HCT116 (cell line): ENCODE results near the gene HSD17B12. TPM values are rescaled to one million over a fixed set of nuclear protein-coding genes. Genes with fewer than 3 reads are reported as not detected.
A peak's percentile ranks its signal among the peaks of the same experiment; 100 is the strongest.
"Not testable (repeated sequence)": the region's sequence is repeated elsewhere in the genome, so short reads cannot be mapped to it uniquely, and the experiment has no call there.

Source experiments
- ATAC-seq: fragments of 200-7000 bp; cut with Tn5 transposase; 2 replicates; pipeline ENCODE4 v1.9.1; 2020; ENCODE audit warnings: mild to moderate bottlenecking, moderate library complexity
- BruUV-seq: library from RNA; stranded (reverse); fragments of 400-500 nt; replicated peaks from 2 replicates; lab custom pipeline; 2021; lab: Mats Ljungman, UMichigan
- CTCF ChIA-PET: fragments of 300-600 bp; sonication (Branson Sonifier 250); formaldehyde crosslinking; loops from one replicate; lab custom pipeline; 2021; ENCODE audit warnings: antibody characterized with exemption; lab: Charles Lee
- POLR2A ChIA-PET: fragments of 300-600, 350-600 bp; sonication (Branson Sonifier 250); formaldehyde crosslinking; loops from one replicate; lab custom pipeline; 2021; ENCODE audit warnings: antibody characterized with exemption; lab: Charles Lee
- RAD21 ChIA-PET, 2 experiments: fragments of 300-600 bp; sonication (Branson Sonifier 250); formaldehyde crosslinking; loops; one replicate each; lab custom pipeline; 2023; ENCODE audit warnings: low total read pairs in 2 of 2; ENCODE audit not compliant: uncharacterized antibody in 2 of 2, unreplicated experiment in 2 of 2, low non-redundant PET in 1 of 2; lab: Charles Lee
- DNase-seq: peaks from one replicate; pipeline ENCODE4 v3.0.0-alpha.2; 2010; ENCODE audit warnings: low read depth, low spot score
- H2AFZ ChIP-seq: fragments of 200-600 bp; shearing (Covaris generic), sonication (generic); 2 replicates; pipeline ENCODE4 v1.6.1; 2017; ENCODE audit warnings: low read depth, mixed run types, mixed read lengths, antibody characterized with exemption, low read length; ENCODE audit not compliant: poor library complexity, severe bottlenecking
- H3K27ac ChIP-seq: 2 replicates; pipeline ENCODE4 v1.5.1; 2012; ENCODE audit warnings: low read depth, low read length
- H3K27me3 ChIP-seq: fragments of 200-600 bp; sonication (generic); 2 replicates; pipeline ENCODE4 v1.6.1; 2016; ENCODE audit warnings: mixed run types, low read length, mixed read lengths; ENCODE audit not compliant: insufficient read depth
- H3K36me3 ChIP-seq, 2 experiments: fragments of 200-500 bp in 1 of 2; fragments of 200-600 bp in 1 of 2; sonication (Bioruptor generic) in 1 of 2; sonication (generic) in 1 of 2; 2 replicates each; pipeline versions ENCODE4 v1.5.1 to v1.6.1; 2014 to 2016; ENCODE audit warnings: low read length in 2 of 2, inconsistent platforms in 1 of 2, mixed read lengths in 1 of 2, mixed run types in 1 of 2; ENCODE audit not compliant: insufficient read depth in 2 of 2, control insufficient read depth in 1 of 2
- H3K4me1 ChIP-seq, 2 experiments: fragments of 200-600 bp in 1 of 2; sonication (generic) in 1 of 2; 2 replicates each; pipeline versions ENCODE4 v1.5.1 to v1.6.1; 2012 to 2017; ENCODE audit warnings: low read length in 2 of 2, inconsistent platforms in 1 of 2, mild to moderate bottlenecking in 1 of 2, mixed read lengths in 1 of 2, mixed run types in 1 of 2, moderate library complexity in 1 of 2; ENCODE audit not compliant: insufficient read depth in 2 of 2, control insufficient read depth in 1 of 2
- H3K4me2 ChIP-seq: fragments of 200-600 bp; sonication (generic); 2 replicates; pipeline ENCODE4 v1.6.1; 2017; ENCODE audit warnings: mixed run types, low read length, mixed read lengths
- H3K4me3 ChIP-seq, 2 experiments: fragments of 200-600 bp in 1 of 2; sonication (generic) in 1 of 2; replicated peaks in 1 of 2; 2 replicates each; pipeline ENCODE4 v1.5.1; 2011 to 2016; ENCODE audit warnings: low read length in 2 of 2, control low read depth in 1 of 2, low read depth in 1 of 2, mild to moderate bottlenecking in 1 of 2, mixed read lengths in 1 of 2, mixed run types in 1 of 2
- H3K79me2 ChIP-seq: fragments of 200-600 bp; sonication (generic); 2 replicates; pipeline ENCODE4 v1.6.1; 2017; ENCODE audit warnings: mild to moderate bottlenecking, mixed run types, low read length, moderate library complexity, mixed read lengths; ENCODE audit not compliant: insufficient read depth
- H3K9ac ChIP-seq: fragments of 200-600 bp; sonication (generic); 2 replicates; pipeline ENCODE4 v1.6.1; 2016; ENCODE audit warnings: low read length, mixed read lengths
- H3K9me2 ChIP-seq: fragments of 200-600 bp; sonication (generic), shearing (Covaris generic); 2 replicates; pipeline ENCODE4 v1.6.1; 2017; ENCODE audit warnings: mixed run types, mild to moderate bottlenecking, moderate library complexity; ENCODE audit not compliant: insufficient read depth
- H3K9me3 ChIP-seq, 2 experiments: fragments of 200-500 bp in 1 of 2; fragments of 200-600 bp in 1 of 2; sonication (Bioruptor generic) in 1 of 2; sonication (generic) in 1 of 2; 2 replicates each; pipeline ENCODE4 v1.6.1; 2014 to 2017; ENCODE audit warnings: low read length in 2 of 2, mixed read lengths in 2 of 2, inconsistent platforms in 1 of 2, low read depth in 1 of 2, mild to moderate bottlenecking in 1 of 2, mixed run types in 1 of 2, moderate library complexity in 1 of 2; ENCODE audit not compliant: control insufficient read depth in 1 of 2, insufficient read depth in 1 of 2
- H4K20me1 ChIP-seq: fragments of 200-600 bp; sonication (generic), shearing (Covaris generic); 2 replicates; pipeline ENCODE4 v1.6.1; 2017; ENCODE audit warnings: mixed run types, mild to moderate bottlenecking, moderate library complexity; ENCODE audit not compliant: insufficient read depth
- EGR1 ChIP-seq: IDR thresholded peaks from 2 replicates; pipeline ENCODE4 v1.6.1; 2012; ENCODE audit warnings: low read depth
- ELF1 ChIP-seq: IDR thresholded peaks from 2 replicates; pipeline ENCODE4 v1.6.1; 2012; ENCODE audit warnings: low read depth, borderline replicate concordance
- EZH2 ChIP-seq: fragments of 200-600 bp; sonication (generic); IDR thresholded peaks from 2 replicates; pipeline ENCODE4 v1.6.1; 2017; ENCODE audit warnings: antibody characterized with exemption, mixed run types
- JUND ChIP-seq: IDR thresholded peaks from 2 replicates; pipeline ENCODE4 v1.6.1; 2012
- SIN3A ChIP-seq: IDR thresholded peaks from 2 replicates; pipeline ENCODE4 v1.6.1; 2012; ENCODE audit warnings: low read depth
- SP1 ChIP-seq: IDR thresholded peaks from 2 replicates; pipeline ENCODE4 v1.6.1; 2012; ENCODE audit warnings: low read depth
- ZNF274 ChIP-seq: fragments of 200-500 bp; sonication (Bioruptor generic); IDR thresholded peaks from 2 replicates; pipeline ENCODE4 v1.6.1; 2014; ENCODE audit warnings: mild to moderate bottlenecking, low read depth, low read length, inconsistent platforms
- intact Hi-C: fragments of 100-400 bp; cut with micrococcal nuclease; formaldehyde crosslinking; loops from 2 replicates; pipeline ENCODE4 v1.10.0; 2022
- total RNA-seq: library from RNA; stranded (reverse); gene quantifications from one replicate; pipeline ENCODE4 v1.2.1, GENCODE V29; 2021; ENCODE audit not compliant: unreplicated experiment
- TF ChIP-seq, protein P1 (sequence below): IDR thresholded peaks from 2 replicates; pipeline ENCODE4 v1.6.1; 2012; ENCODE audit warnings: low read depth

HSD17B12 gene
- total RNA-seq, 1 experiment from 2014 or later = 83.7 TPM

DNA sequence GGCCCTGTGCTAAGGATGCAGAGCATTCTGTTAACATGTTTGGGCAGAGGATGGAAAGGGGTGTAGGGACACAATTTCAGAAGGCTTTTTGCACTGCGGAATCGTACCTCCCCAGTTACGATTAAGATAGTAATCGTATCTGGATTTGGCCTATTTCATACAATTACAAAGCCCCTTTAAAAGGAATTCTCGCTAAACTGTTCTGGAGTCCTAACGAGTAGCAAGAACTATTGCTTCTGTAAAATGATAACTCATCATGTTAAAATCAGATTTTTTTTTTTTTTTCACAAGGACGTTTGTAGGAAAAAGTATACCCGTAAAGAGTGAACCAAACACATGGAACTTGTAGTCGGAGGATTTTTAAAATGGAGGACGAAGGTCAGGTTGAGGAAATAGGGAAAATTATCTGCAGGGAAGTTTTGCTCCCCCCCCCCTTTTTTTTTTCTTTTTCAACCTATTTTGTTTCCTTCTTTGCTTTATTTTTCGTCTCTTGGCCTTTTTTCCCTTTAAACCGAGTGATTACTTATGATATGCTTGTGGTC is 934 bp downstream of the HSD17B12 start:
- Histone ChIP-seq H3K79me2 (peaks cover 56% of the 10 kb centered on the region), H3K4me1 (peaks cover 0 to 10% of the 10 kb centered on the region in 2 experiments; a peak in 2 of 4 replicates), H3K9ac (peak overlapping the region; percentile 93), H3K36me3 (peaks cover 4 to 16% of the 10 kb centered on the region in 2 experiments), H3K9me2 (no peaks in the 10 kb centered on the region), H3K4me2 (peak overlapping the region; percentile 73), H3K9me3 (no peaks in the 10 kb centered on the region; a peak in 1 of 4 replicates), H3K4me3 (peak overlapping the region; percentile 90 to 96)
- ChIA-PET POLR2A (interaction anchor here (1.6 kb wide), 1 partner anchor 11 kb away, joined by 9 read pairs; no protein-coding TSS in a partner anchor), RAD21 (no interaction called here), CTCF (no interaction called here)
- no TSS peak for BruUV-seq
- intact Hi-C loops = no loop called here
- TF ChIP-seq SIN3A (no peak), JUND (no peak), EGR1 (no peak), ELF1 (no peak), ZNF274 (no peak), SP1 (no peak), EZH2 (no peak)
- TF ChIP-seq, protein P1, sequence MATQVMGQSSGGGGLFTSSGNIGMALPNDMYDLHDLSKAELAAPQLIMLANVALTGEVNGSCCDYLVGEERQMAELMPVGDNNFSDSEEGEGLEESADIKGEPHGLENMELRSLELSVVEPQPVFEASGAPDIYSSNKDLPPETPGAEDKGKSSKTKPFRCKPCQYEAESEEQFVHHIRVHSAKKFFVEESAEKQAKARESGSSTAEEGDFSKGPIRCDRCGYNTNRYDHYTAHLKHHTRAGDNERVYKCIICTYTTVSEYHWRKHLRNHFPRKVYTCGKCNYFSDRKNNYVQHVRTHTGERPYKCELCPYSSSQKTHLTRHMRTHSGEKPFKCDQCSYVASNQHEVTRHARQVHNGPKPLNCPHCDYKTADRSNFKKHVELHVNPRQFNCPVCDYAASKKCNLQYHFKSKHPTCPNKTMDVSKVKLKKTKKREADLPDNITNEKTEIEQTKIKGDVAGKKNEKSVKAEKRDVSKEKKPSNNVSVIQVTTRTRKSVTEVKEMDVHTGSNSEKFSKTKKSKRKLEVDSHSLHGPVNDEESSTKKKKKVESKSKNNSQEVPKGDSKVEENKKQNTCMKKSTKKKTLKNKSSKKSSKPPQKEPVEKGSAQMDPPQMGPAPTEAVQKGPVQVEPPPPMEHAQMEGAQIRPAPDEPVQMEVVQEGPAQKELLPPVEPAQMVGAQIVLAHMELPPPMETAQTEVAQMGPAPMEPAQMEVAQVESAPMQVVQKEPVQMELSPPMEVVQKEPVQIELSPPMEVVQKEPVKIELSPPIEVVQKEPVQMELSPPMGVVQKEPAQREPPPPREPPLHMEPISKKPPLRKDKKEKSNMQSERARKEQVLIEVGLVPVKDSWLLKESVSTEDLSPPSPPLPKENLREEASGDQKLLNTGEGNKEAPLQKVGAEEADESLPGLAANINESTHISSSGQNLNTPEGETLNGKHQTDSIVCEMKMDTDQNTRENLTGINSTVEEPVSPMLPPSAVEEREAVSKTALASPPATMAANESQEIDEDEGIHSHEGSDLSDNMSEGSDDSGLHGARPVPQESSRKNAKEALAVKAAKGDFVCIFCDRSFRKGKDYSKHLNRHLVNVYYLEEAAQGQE = no peak
- TF ChIP-seq, all 23 proteins: peak for 0
- ATAC-seq = no peak
- H4K20me1 ChIP-seq = no peaks in the 10 kb centered on the region
- no peak overlapping the region for H2AFZ ChIP-seq
- peak overlapping the region; percentile 77 for H3K27ac ChIP-seq
- no peak for DNase-seq
- H3K27me3 ChIP-seq = no peaks in the 10 kb centered on the region

DNA sequence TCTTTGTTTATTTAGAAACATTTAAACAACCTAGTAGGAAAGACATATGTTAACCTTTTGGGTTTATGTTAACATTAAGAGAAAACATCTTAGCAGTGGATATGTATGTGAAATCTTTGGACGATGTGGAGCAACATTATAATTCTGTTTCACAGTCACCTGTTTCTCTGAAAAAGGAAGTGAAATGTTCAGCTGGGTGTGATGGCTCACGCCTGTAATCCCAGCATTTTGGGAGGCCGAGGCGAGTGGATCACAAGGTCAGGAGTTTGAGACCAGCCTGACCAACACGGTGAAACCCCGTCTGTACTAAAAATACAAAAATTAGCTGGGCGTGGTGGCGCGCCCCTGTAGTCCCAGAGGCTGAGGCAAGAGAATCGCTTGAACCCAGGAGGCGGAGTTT is 1.5 kb downstream of the HSD17B12 start:
- intact Hi-C loops, H3K27me3 ChIP-seq, H4K20me1 ChIP-seq, RAD21 ChIA-PET, H3K9me2 ChIP-seq, H3K4me1 ChIP-seq, ATAC-seq, H2AFZ ChIP-seq, DNase-seq, H3K9me3 ChIP-seq, POLR2A ChIA-PET, BruUV-seq, CTCF ChIA-PET: not testable (repeated sequence)
- Histone ChIP-seq H3K79me2 (peaks cover 62% of the 10 kb centered on the region), H3K9ac (peak overlapping the region; percentile 93), H3K4me3 (peak overlapping the region; percentile 90 to 96), H3K36me3 (peaks cover 4 to 16% of the 10 kb centered on the region in 2 experiments), H3K27ac (peak overlapping the region; percentile 77; the same call in 1 of the 2 replicates), H3K4me2 (peak overlapping the region; percentile 73)
